H9 (cell line): ENCODE results near the gene OR2S2. TPM values are rescaled to one million over a fixed set of nuclear protein-coding genes. Genes with fewer than 3 reads are reported as not detected.

ENCODE experiments used
- DNase-seq: peaks from one replicate; pipeline ENCODE4 v3.0.0-alpha.2; 2017
- H2AFZ ChIP-seq: one replicate; pipeline ENCODE4 v1.6.1; 2013; ENCODE audit warnings: mild to moderate bottlenecking, low read length, control low read depth, moderate library complexity
- H2AK5ac ChIP-seq: 2 replicates; pipeline ENCODE4 v1.6.1; 2013; ENCODE audit warnings: low read length, control low read depth, mixed read lengths; ENCODE audit not compliant: insufficient read length
- H2BK120ac ChIP-seq: one replicate; pipeline ENCODE4 v1.6.1; 2013; ENCODE audit warnings: low read depth, mild to moderate bottlenecking, low read length, control low read depth, inconsistent platforms; ENCODE audit not compliant: poor library complexity, severe bottlenecking
- H2BK12ac ChIP-seq: 2 replicates; pipeline ENCODE4 v1.6.1; 2013; ENCODE audit warnings: low read length, control low read depth, mixed read lengths, low read depth; ENCODE audit not compliant: insufficient read length
- H2BK15ac ChIP-seq: 2 replicates; pipeline ENCODE4 v1.6.1; 2013; ENCODE audit warnings: low read depth, low read length, control low read depth
- H2BK20ac ChIP-seq: one replicate; pipeline ENCODE4 v1.6.1; 2013; ENCODE audit warnings: low read depth, mild to moderate bottlenecking, low read length, control low read depth, inconsistent platforms; ENCODE audit not compliant: poor library complexity, severe bottlenecking
- H2BK5ac ChIP-seq: 2 replicates; pipeline ENCODE4 v1.6.1; 2013; ENCODE audit warnings: low read length, control low read depth, mixed read lengths; ENCODE audit not compliant: insufficient read length
- H3K14ac ChIP-seq: 2 replicates; pipeline ENCODE4 v1.6.1; 2013; ENCODE audit warnings: low read length, control low read depth; ENCODE audit not compliant: insufficient read depth
- H3K18ac ChIP-seq: 2 replicates; pipeline ENCODE4 v1.6.1; 2013; ENCODE audit warnings: low read depth, mild to moderate bottlenecking, mixed read lengths, low read length, control low read depth; ENCODE audit not compliant: insufficient read length
- H3K23ac ChIP-seq: 2 replicates; pipeline ENCODE4 v1.6.1; 2013; ENCODE audit warnings: low read length, control low read depth, mixed read lengths, low read depth; ENCODE audit not compliant: insufficient read length
- H3K23me2 ChIP-seq: 2 replicates; pipeline ENCODE4 v1.6.1; 2013; ENCODE audit warnings: low read depth, mild to moderate bottlenecking, mixed read lengths, low read length, control low read depth; ENCODE audit not compliant: insufficient read length, poor library complexity, severe bottlenecking
- H3K27ac ChIP-seq: 2 replicates; pipeline ENCODE4 v1.5.1; 2013; ENCODE audit warnings: low read length, control low read depth, mixed read lengths, low read depth; ENCODE audit not compliant: insufficient read length
- H3K27me3 ChIP-seq: 2 replicates; pipeline ENCODE4 v1.6.1; 2013; ENCODE audit warnings: low read length, control low read depth, inconsistent platforms; ENCODE audit not compliant: insufficient read depth
- H3K4ac ChIP-seq: 2 replicates; pipeline ENCODE4 v1.6.1; 2013; ENCODE audit warnings: low read depth, mild to moderate bottlenecking, control low read depth, inconsistent platforms, low read length, moderate library complexity
- H3K4me1 ChIP-seq: 2 replicates; pipeline ENCODE4 v1.6.1; 2013; ENCODE audit warnings: low read length, control low read depth, inconsistent platforms; ENCODE audit not compliant: insufficient read depth
- H3K4me2 ChIP-seq: 2 replicates; pipeline ENCODE4 v1.6.1; 2013; ENCODE audit warnings: low read length, control low read depth, mixed read lengths; ENCODE audit not compliant: insufficient read length, insufficient read depth
- H3K56ac ChIP-seq: 2 replicates; pipeline ENCODE4 v1.6.1; 2013; ENCODE audit warnings: low read depth, mild to moderate bottlenecking, mixed read lengths, low read length, control low read depth; ENCODE audit not compliant: insufficient read length
- H3K79me1 ChIP-seq: 2 replicates; pipeline ENCODE4 v1.6.1; 2013; ENCODE audit warnings: low read depth, mild to moderate bottlenecking, moderate library complexity, low read length, control low read depth, inconsistent platforms; ENCODE audit not compliant: insufficient read depth, poor library complexity, severe bottlenecking
- H3K79me2 ChIP-seq: 2 replicates; pipeline ENCODE4 v1.6.1; 2013; ENCODE audit warnings: low read length, control low read depth, inconsistent platforms; ENCODE audit not compliant: insufficient read depth
- H3K9ac ChIP-seq: 2 replicates; pipeline ENCODE4 v1.6.1; 2013; ENCODE audit warnings: low read length, control low read depth, mixed read lengths; ENCODE audit not compliant: insufficient read length; ENCODE audit errors: extremely low read depth
- H3K9me3 ChIP-seq: one replicate; pipeline ENCODE4 v1.6.1; 2013; ENCODE audit warnings: low read depth, low read length, inconsistent platforms; ENCODE audit not compliant: control insufficient read depth
- H3T11ph ChIP-seq: one replicate; pipeline ENCODE4 v1.6.1; 2013; ENCODE audit warnings: mild to moderate bottlenecking, low read length, control low read depth, inconsistent platforms
- H4K20me1 ChIP-seq: one replicate; pipeline ENCODE4 v1.6.1; 2013; ENCODE audit not compliant: control insufficient read depth, insufficient read length, insufficient read depth
- H4K5ac ChIP-seq: 2 replicates; pipeline ENCODE4 v1.6.1; 2013; ENCODE audit warnings: low read depth, mild to moderate bottlenecking, mixed read lengths, low read length, control low read depth; ENCODE audit not compliant: insufficient read length
- H4K8ac ChIP-seq: replicated peaks from 2 replicates; pipeline ENCODE4 v1.6.1; 2013; ENCODE audit warnings: low read length, control low read depth, mixed read lengths, low read depth; ENCODE audit not compliant: insufficient read length
- H4K91ac ChIP-seq: 2 replicates; pipeline ENCODE4 v1.6.1; 2013; ENCODE audit warnings: low read depth, mild to moderate bottlenecking, moderate library complexity, mixed read lengths, low read length, control low read depth; ENCODE audit not compliant: insufficient read length
- H3K27ac Mint-ChIP-seq, 3 experiments: 2 replicates in 2 of 3; 3 replicates in 1 of 3; pipeline ENCODE4 v1.8.0; 2020 to 2021; ENCODE audit warnings: mixed read lengths in 3 of 3, mild to moderate bottlenecking in 1 of 3, moderate library complexity in 1 of 3
- H3K27me3 Mint-ChIP-seq: 2 replicates; pipeline ENCODE4 v1.8.0; 2021; ENCODE audit warnings: low read depth, mild to moderate bottlenecking, moderate library complexity, mixed read lengths
- H3K36me3 Mint-ChIP-seq, 3 experiments: 2 replicates in 2 of 3; 3 replicates in 1 of 3; pipeline ENCODE4 v1.8.0; 2020 to 2021; ENCODE audit warnings: low read depth in 3 of 3, mixed read lengths in 3 of 3; ENCODE audit not compliant: insufficient read depth in 1 of 3
- H3K4me1 Mint-ChIP-seq, 2 experiments: 2 replicates each; pipeline ENCODE4 v1.8.0; 2020; ENCODE audit warnings: mixed read lengths in 2 of 2
- H3K4me3 Mint-ChIP-seq, 2 experiments: 2 replicates in 1 of 2; 3 replicates in 1 of 2; pipeline ENCODE4 v1.8.0; 2020 to 2021; ENCODE audit warnings: mild to moderate bottlenecking in 2 of 2, mixed read lengths in 2 of 2, moderate library complexity in 1 of 2
- H3K9me3 Mint-ChIP-seq, 2 experiments: 2 replicates in 1 of 2; 3 replicates in 1 of 2; pipeline ENCODE4 v1.8.0; 2020; ENCODE audit warnings: mild to moderate bottlenecking in 2 of 2, mixed read lengths in 2 of 2, moderate library complexity in 1 of 2
- WGBS: extraction: QIAGEN DNeasy Blood & Tissue Kit; methylation state at CpG from one replicate; pipeline ENCODE4 v1.1.7; 2013; ENCODE audit warnings: missing lambda C conversion rate, low lambda C conversion rate, mixed read lengths; ENCODE audit not compliant: insufficient read length; ENCODE audit errors: extremely low coverage; 5-methylcytosine and 5-hydroxymethylcytosine counted together
- total RNA-seq: library from RNA; stranded (reverse); gene quantifications from 2 replicates; pipeline ENCODE4 v1.2.1, GENCODE V29; 2021
- TF ChIP-seq, protein P1 (sequence below): fragments of 200-600 bp; sonication (generic); conservative IDR thresholded peaks from 3 replicates; pipeline ENCODE4 v1.8.0; 2021; ENCODE audit warnings: antibody characterized with exemption, mild to moderate bottlenecking

OR2S2 gene
- total RNA-seq, 1 experiment from 2014 or later, result not detected

DNA sequence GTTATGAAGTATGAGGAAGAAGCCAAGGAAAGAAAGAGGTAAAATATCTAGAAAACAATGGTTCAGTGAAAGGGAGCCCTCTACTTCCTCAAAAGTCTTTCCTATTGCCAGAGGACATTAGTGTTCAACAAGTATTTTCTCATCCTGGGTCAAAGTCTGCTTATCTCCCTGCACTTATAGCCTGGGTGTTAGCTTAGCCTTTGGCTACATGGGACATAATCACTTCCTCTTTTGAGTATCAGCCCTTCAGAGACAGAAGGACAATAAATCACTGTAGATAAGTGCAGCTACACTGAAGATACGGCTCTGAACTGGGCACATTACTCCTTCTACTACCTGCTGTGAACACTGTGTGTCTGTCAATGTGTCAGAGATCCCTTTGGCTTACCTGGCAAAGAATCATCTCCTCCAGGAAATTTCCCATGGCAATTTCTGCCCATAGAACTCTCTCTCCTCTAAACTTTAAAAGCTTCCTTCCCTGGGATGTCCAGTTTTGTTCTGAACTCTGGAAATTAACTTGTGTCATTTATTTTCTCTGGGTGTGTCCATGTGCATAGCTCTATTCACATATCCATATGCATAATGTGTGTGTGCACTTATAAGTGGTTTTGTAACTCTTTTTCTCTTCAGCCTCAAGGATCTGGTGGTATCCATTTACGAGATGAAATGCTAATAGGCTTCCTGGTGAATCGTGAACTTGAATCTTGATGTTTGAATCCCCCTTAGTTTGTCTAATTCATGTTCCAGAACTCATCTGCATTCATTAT, 48.8 kb upstream of the OR2S2 start:
- H4K20me1 ChIP-seq, result no peaks in the 10 kb centered on the region
- H4K8ac ChIP-seq, result no peak overlapping the region
- no peaks in the 10 kb centered on the region for H3K23me2 ChIP-seq
- no peak overlapping the region for H3K4me3 Mint-ChIP-seq
- no peaks in the 10 kb centered on the region; a peak in 1 of 4 replicates for H3K4me1 Mint-ChIP-seq
- no peak overlapping the region for H3K18ac ChIP-seq
- H3K79me1 ChIP-seq, result no peaks in the 10 kb centered on the region
- H3K36me3 Mint-ChIP-seq, result peaks cover 0 to 7% (median 0%) of the 10 kb centered on the region in 3 experiments; a peak in 2 of 7 replicates
- peaks cover 8 to 13% of the 10 kb centered on the region in 2 experiments for H3K9me3 Mint-ChIP-seq
- no peak overlapping the region for H3K4me2 ChIP-seq
- no peak overlapping the region for H3K4ac ChIP-seq
- no peak overlapping the region for H2AK5ac ChIP-seq
- no peak for DNase-seq
- H3K27me3 Mint-ChIP-seq, result peaks cover 73% of the 10 kb centered on the region
- H4K91ac ChIP-seq, result no peak overlapping the region
- no peak overlapping the region for H3K23ac ChIP-seq
- H3K27me3 ChIP-seq, result no peaks in the 10 kb centered on the region
- H2BK15ac ChIP-seq, result no peak overlapping the region
- TF ChIP-seq, protein P1, sequence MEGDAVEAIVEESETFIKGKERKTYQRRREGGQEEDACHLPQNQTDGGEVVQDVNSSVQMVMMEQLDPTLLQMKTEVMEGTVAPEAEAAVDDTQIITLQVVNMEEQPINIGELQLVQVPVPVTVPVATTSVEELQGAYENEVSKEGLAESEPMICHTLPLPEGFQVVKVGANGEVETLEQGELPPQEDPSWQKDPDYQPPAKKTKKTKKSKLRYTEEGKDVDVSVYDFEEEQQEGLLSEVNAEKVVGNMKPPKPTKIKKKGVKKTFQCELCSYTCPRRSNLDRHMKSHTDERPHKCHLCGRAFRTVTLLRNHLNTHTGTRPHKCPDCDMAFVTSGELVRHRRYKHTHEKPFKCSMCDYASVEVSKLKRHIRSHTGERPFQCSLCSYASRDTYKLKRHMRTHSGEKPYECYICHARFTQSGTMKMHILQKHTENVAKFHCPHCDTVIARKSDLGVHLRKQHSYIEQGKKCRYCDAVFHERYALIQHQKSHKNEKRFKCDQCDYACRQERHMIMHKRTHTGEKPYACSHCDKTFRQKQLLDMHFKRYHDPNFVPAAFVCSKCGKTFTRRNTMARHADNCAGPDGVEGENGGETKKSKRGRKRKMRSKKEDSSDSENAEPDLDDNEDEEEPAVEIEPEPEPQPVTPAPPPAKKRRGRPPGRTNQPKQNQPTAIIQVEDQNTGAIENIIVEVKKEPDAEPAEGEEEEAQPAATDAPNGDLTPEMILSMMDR, result no peak
- no peak overlapping the region for H4K5ac ChIP-seq
- no peaks in the 10 kb centered on the region for H3K4me1 ChIP-seq
- H3K27ac Mint-ChIP-seq, result no peak overlapping the region
- H2AFZ ChIP-seq, result no peak overlapping the region
- no peak overlapping the region for H2BK120ac ChIP-seq
- H2BK5ac ChIP-seq, result no peak overlapping the region
- H3K14ac ChIP-seq, result no peak overlapping the region
- no peak overlapping the region for H2BK20ac ChIP-seq
- no peak overlapping the region for H3T11ph ChIP-seq
- H3K9me3 ChIP-seq, result no peaks in the 10 kb centered on the region
- WGBS, result no CpG with 5 or more reads among the region's 3 CpGs
- H2BK12ac ChIP-seq, result no peak overlapping the region
- H3K27ac ChIP-seq, result no peak overlapping the region
- H3K9ac ChIP-seq, result no peak overlapping the region
- H3K56ac ChIP-seq, result no peak overlapping the region
- no peaks in the 10 kb centered on the region for H3K79me2 ChIP-seq
